Measurements from ENCODE around the gene KRT85. TPM values are rescaled to one million over a fixed set of nuclear protein-coding genes. Genes with fewer than 3 reads are reported as not detected.

The KRT85 gene
- total and polyA plus RNA-seq, 4 donors: not detected

- 58 to 83% methylated on average over 3 of the region's 3 CpGs for WGBS, 2 donors
- ATAC-seq (ENCODE audit: insufficient read depth, low FRiP score) (no peak), DNase-seq (no peak)
- TF ChIP-seq CTCF (IDR thresholded peaks at IDR 0.05; ENCODE audit: control extremely low read depth, extremely low read depth): no peak
- peaks cover 0 to 31% (median 11%) of the 10 kb centered on the region in 3 donors for H3K27me3 ChIP-seq (ENCODE audit: control insufficient read depth in 3 of 3, insufficient read depth in 3 of 3, low read length in 2 of 3)
- H3K9me3 ChIP-seq (ENCODE audit: control insufficient read depth in 4 of 4, insufficient read depth in 3 of 4, low read length in 3 of 4): no peaks in the 10 kb centered on the region
- H3K4me3 ChIP-seq: no peak overlapping the region
- peaks cover 0 to 5% (median 0%) of the 10 kb centered on the region in 5 donors for H3K4me1 ChIP-seq (ENCODE audit: control insufficient read depth in 5 of 5, insufficient read depth in 5 of 5, low read length in 5 of 5)
- H3K36me3 ChIP-seq (ENCODE audit: control insufficient read depth in 4 of 4, insufficient read depth in 4 of 4, low read length in 4 of 4): no peaks in the 10 kb centered on the region
- no peak overlapping the region for H3K27ac ChIP-seq (ENCODE audit: low read depth in 1 of 2, low read length in 1 of 2)
- no peak overlapping the region for H3K9ac ChIP-seq (ENCODE audit: insufficient read depth in 1 of 2, low read length in 2 of 2)
Measured at GRCh38 chr12:52313461-52313860, 53.8 kb downstream of the KRT85 start.

GRCh38 chr12:52312086-52312485 is 55.2 kb downstream of the KRT85 start:
- ATAC-seq (ENCODE audit: insufficient read depth, low FRiP score): no peak
- WGBS, 2 donors: 77 to 86% methylated on average over 4 of the region's 4 CpGs
- Histone ChIP-seq H3K4me1 (ENCODE audit: control insufficient read depth in 5 of 5, insufficient read depth in 5 of 5, low read length in 5 of 5) (peaks cover 0 to 14% (median 2%) of the 10 kb centered on the region in 5 donors), H3K27ac (ENCODE audit: low read depth in 1 of 2, low read length in 1 of 2) (no peak overlapping the region), H3K4me3 (no peak overlapping the region), H3K36me3 (ENCODE audit: control insufficient read depth in 4 of 4, insufficient read depth in 4 of 4, low read length in 4 of 4) (no peaks in the 10 kb centered on the region), H3K9me3 (ENCODE audit: control insufficient read depth in 4 of 4, insufficient read depth in 3 of 4, low read length in 3 of 4) (no peaks in the 10 kb centered on the region), H3K27me3 (ENCODE audit: control insufficient read depth in 3 of 3, insufficient read depth in 3 of 3, low read length in 2 of 3) (peaks cover 0 to 39% (median 20%) of the 10 kb centered on the region in 3 donors), H3K9ac (ENCODE audit: insufficient read depth in 1 of 2, low read length in 2 of 2) (no peak overlapping the region)
- no peak for DNase-seq
- TF ChIP-seq CTCF (IDR thresholded peaks at IDR 0.05; ENCODE audit: control extremely low read depth, extremely low read depth): no peak

GRCh38 chr12:52311285-52311648 is 56.0 kb downstream of the KRT85 start:
- TF ChIP-seq CTCF (IDR thresholded peaks at IDR 0.05; ENCODE audit: control extremely low read depth, extremely low read depth): no peak
- Histone ChIP-seq H3K9ac (ENCODE audit: insufficient read depth in 1 of 2, low read length in 2 of 2) (no peak overlapping the region), H3K9me3 (ENCODE audit: control insufficient read depth in 4 of 4, insufficient read depth in 3 of 4, low read length in 3 of 4) (no peaks in the 10 kb centered on the region), H3K4me1 (ENCODE audit: control insufficient read depth in 5 of 5, insufficient read depth in 5 of 5, low read length in 5 of 5) (peaks cover 0 to 14% (median 2%) of the 10 kb centered on the region in 5 donors), H3K36me3 (ENCODE audit: control insufficient read depth in 4 of 4, insufficient read depth in 4 of 4, low read length in 4 of 4) (no peaks in the 10 kb centered on the region), H3K27me3 (ENCODE audit: control insufficient read depth in 3 of 3, insufficient read depth in 3 of 3, low read length in 2 of 3) (peaks cover 0 to 45% (median 20%) of the 10 kb centered on the region in 3 donors), H3K4me3 (no peak overlapping the region), H3K27ac (ENCODE audit: low read depth in 1 of 2, low read length in 1 of 2) (no peak overlapping the region)
- 84 to 91% methylated on average over 3 of the region's 3 CpGs for WGBS, 2 donors
- no peak for DNase-seq
- no peak for ATAC-seq (ENCODE audit: insufficient read depth, low FRiP score)

- ATAC-seq (ENCODE audit: insufficient read depth, low FRiP score) (no peak), DNase-seq (no peak)
- H3K27ac ChIP-seq (ENCODE audit: low read depth in 1 of 2, low read length in 1 of 2): no peak overlapping the region
- 81 to 85% methylated on average over 5 of the region's 5 CpGs for WGBS, 2 donors
- no peak overlapping the region for H3K4me3 ChIP-seq
- no peak overlapping the region for H3K9ac ChIP-seq (ENCODE audit: insufficient read depth in 1 of 2, low read length in 2 of 2)
- H3K36me3 ChIP-seq (ENCODE audit: control insufficient read depth in 4 of 4, insufficient read depth in 4 of 4, low read length in 4 of 4): no peaks in the 10 kb centered on the region
- no peak for TF ChIP-seq CTCF (IDR thresholded peaks at IDR 0.05; ENCODE audit: control extremely low read depth, extremely low read depth)
- H3K9me3 ChIP-seq (ENCODE audit: control insufficient read depth in 4 of 4, insufficient read depth in 3 of 4, low read length in 3 of 4): no peaks in the 10 kb centered on the region
- peaks cover 0 to 14% (median 2%) of the 10 kb centered on the region in 5 donors for H3K4me1 ChIP-seq (ENCODE audit: control insufficient read depth in 5 of 5, insufficient read depth in 5 of 5, low read length in 5 of 5)
- H3K27me3 ChIP-seq (ENCODE audit: control insufficient read depth in 3 of 3, insufficient read depth in 3 of 3, low read length in 2 of 3): peaks cover 0 to 45% (median 20%) of the 10 kb centered on the region in 3 donors
Measured at GRCh38 chr12:52310622-52311284, 56.5 kb downstream of the KRT85 start.

Data from lung (tissue), 12 donors.